ENCODE measurements around the gene NEDD4L. TPM values are rescaled to one million over a fixed set of nuclear protein-coding genes. Genes with fewer than 3 reads are reported as not detected.
"Not testable (repeated sequence)": the region's sequence is repeated elsewhere in the genome, so short reads cannot be mapped to it uniquely, and the experiment has no call there.

Gene NEDD4L
- total RNA-seq, 1 donor from 2014 or later = 41.4 TPM

- DNase-seq (ENCODE audit: low read depth, low spot score) = no peak
- H3K9me3 Mint-ChIP-seq = no peaks in the 10 kb centered on the region
- H3K27me3 Mint-ChIP-seq (ENCODE audit: low read depth) = no peaks in the 10 kb centered on the region
- H3K4me1 Mint-ChIP-seq = peaks cover under 1% of the 10 kb centered on the region
- TF ChIP-seq CTCF (conservative IDR thresholded peaks at IDR 0.05) = no peak
- no peak overlapping the region for H3K4me3 Mint-ChIP-seq
- no peak overlapping the region for H3K27ac Mint-ChIP-seq (ENCODE audit: unreplicated experiment)
- peaks cover 3% of the 10 kb centered on the region for H3K36me3 Mint-ChIP-seq (ENCODE audit: low read depth)
Observed at GRCh38 chr18:58279504-58280175, 235.6 kb downstream of the NEDD4L start.

- no peak for TF ChIP-seq CTCF (conservative IDR thresholded peaks at IDR 0.05)
- Mint-ChIP-seq H3K4me1 (peaks cover 6% of the 10 kb centered on the region), H3K4me3 (no peak overlapping the region), H3K27ac (ENCODE audit: unreplicated experiment) (no peak overlapping the region), H3K36me3 (ENCODE audit: low read depth) (peaks cover 3% of the 10 kb centered on the region), H3K9me3 (no peaks in the 10 kb centered on the region), H3K27me3 (ENCODE audit: low read depth) (no peaks in the 10 kb centered on the region)
- DNase-seq (ENCODE audit: low read depth, low spot score) = no peak
Observed at GRCh38 chr18:58280191-58280590, 236.2 kb downstream of the NEDD4L start.

GRCh38 chr18:58282872-58283271 lies 238.8 kb downstream of the NEDD4L start:
- peaks cover 21% of the 10 kb centered on the region for H3K4me1 Mint-ChIP-seq
- not testable (repeated sequence) for H3K36me3 Mint-ChIP-seq (ENCODE audit: low read depth); H3K27ac Mint-ChIP-seq (ENCODE audit: unreplicated experiment); H3K27me3 Mint-ChIP-seq (ENCODE audit: low read depth); DNase-seq (ENCODE audit: low read depth, low spot score); H3K4me3 Mint-ChIP-seq; H3K9me3 Mint-ChIP-seq

- TF ChIP-seq CTCF (conservative IDR thresholded peaks at IDR 0.05) = no peak
- Mint-ChIP-seq H3K4me1 (peaks cover 35% of the 10 kb centered on the region), H3K9me3 (no peaks in the 10 kb centered on the region), H3K4me3 (no peak overlapping the region), H3K27me3 (ENCODE audit: low read depth) (no peaks in the 10 kb centered on the region), H3K27ac (ENCODE audit: unreplicated experiment) (no peak overlapping the region), H3K36me3 (ENCODE audit: low read depth) (no peaks in the 10 kb centered on the region)
- no peak for DNase-seq (ENCODE audit: low read depth, low spot score)
Observed at GRCh38 chr18:58284699-58285448, 240.8 kb downstream of the NEDD4L start.

- no peak overlapping the region for H3K4me3 Mint-ChIP-seq
- no peaks in the 10 kb centered on the region for H3K36me3 Mint-ChIP-seq (ENCODE audit: low read depth)
- no peak overlapping the region for H3K27ac Mint-ChIP-seq (ENCODE audit: unreplicated experiment)
- no peak for DNase-seq (ENCODE audit: low read depth, low spot score)
- H3K27me3 Mint-ChIP-seq (ENCODE audit: low read depth) = no peaks in the 10 kb centered on the region
- no peaks in the 10 kb centered on the region for H3K9me3 Mint-ChIP-seq
- peaks cover 35% of the 10 kb centered on the region for H3K4me1 Mint-ChIP-seq
- TF ChIP-seq CTCF (conservative IDR thresholded peaks at IDR 0.05) = no peak
Observed at GRCh38 chr18:58285449-58286130, 241.6 kb downstream of the NEDD4L start.
